DLD1 (cell line): ENCODE measurements around the gene NR1H3.
"Not testable (repeated sequence)": the region's sequence is repeated elsewhere in the genome, so short reads cannot be mapped to it uniquely, and the experiment has no call there.

Experiments
- in situ Hi-C: cut with HindIII; loops from 2 replicates; pipeline ENCODE4 v1.10.0; 2017; ENCODE audit warnings: low sequenced_read_pairs

Gene NR1H3

GRCh38 chr11:47299078-47299477, 41.3 kb downstream of the NR1H3 start:
- in situ Hi-C loops, result no loop called here

GRCh38 chr11:47302853-47303252, 45.1 kb downstream of the NR1H3 start:
- in situ Hi-C loops, result no loop called here

- in situ Hi-C loops, result no loop called here
These were observed 48.1 kb downstream of the NR1H3 start for GRCh38 chr11:47305734-47306483.

- in situ Hi-C loops, result no loop called here
These were observed 48.7 kb downstream of the NR1H3 start for GRCh38 chr11:47306484-47306844.

GRCh38 chr11:47308050-47308823, 50.4 kb downstream of the NR1H3 start:
- in situ Hi-C loops, result no loop called here

- in situ Hi-C loops, result no loop called here
These were observed 57.2 kb downstream of the NR1H3 start for GRCh38 chr11:47314992-47315391.

GRCh38 chr11:47316501-47316900, 58.7 kb downstream of the NR1H3 start:
- in situ Hi-C loops, result not testable (repeated sequence)

- in situ Hi-C loops, result no loop called here
These were observed 59.5 kb downstream of the NR1H3 start for GRCh38 chr11:47317064-47317828.

- in situ Hi-C loops, result no loop called here
These were observed 60.4 kb downstream of the NR1H3 start for GRCh38 chr11:47318166-47318565.
